H7 (cell line): ENCODE data around the gene ZNF862. TPM values are rescaled to one million over a fixed set of nuclear protein-coding genes. Genes with fewer than 3 reads are reported as not detected.

Experiments used
- DNase-seq: peaks from one replicate; pipeline ENCODE4 v3.0.0; 2012
- H3K27me3 ChIP-seq: 2 replicates; pipeline ENCODE4 v1.6.0; 2011; ENCODE audit warnings: mild to moderate bottlenecking, low read length; ENCODE audit not compliant: control insufficient read depth, insufficient read depth
- H3K36me3 ChIP-seq: replicated peaks from 2 replicates; pipeline ENCODE4 v1.5.1; 2011; ENCODE audit warnings: low read length; ENCODE audit not compliant: control insufficient read depth, insufficient read depth
- H3K4me3 ChIP-seq: 2 replicates; pipeline ENCODE4 v1.5.1; 2011; ENCODE audit warnings: low read depth, mild to moderate bottlenecking, control low read depth, low read length, moderate library complexity; ENCODE audit not compliant: insufficient read depth
- total RNA-seq: library from RNA; depleted of rRNA; stranded (reverse); fragments of >200 nt; shearing (Covaris generic); gene quantifications from 2 replicates; pipeline ENCODE4 v1.2.3, GENCODE V29; 2014

ZNF862 gene
- total RNA-seq, 1 experiment from 2014 or later: 3.4 TPM

GRCh38 chr7:149801816-149802215 lies 36.4 kb upstream of the ZNF862 start:
- no peak overlapping the region for H3K4me3 ChIP-seq
- no peaks in the 10 kb centered on the region for H3K27me3 ChIP-seq
- DNase-seq: no peak
- no peaks in the 10 kb centered on the region for H3K36me3 ChIP-seq

GRCh38 chr7:149802966-149803365 lies 35.2 kb upstream of the ZNF862 start:
- no peaks in the 10 kb centered on the region for H3K36me3 ChIP-seq
- DNase-seq: no peak
- H3K4me3 ChIP-seq: no peak overlapping the region
- no peaks in the 10 kb centered on the region for H3K27me3 ChIP-seq

GRCh38 chr7:149803551-149804074 lies 34.6 kb upstream of the ZNF862 start:
- peak; percentile 82 for DNase-seq
- no peaks in the 10 kb centered on the region for H3K36me3 ChIP-seq
- no peaks in the 10 kb centered on the region for H3K27me3 ChIP-seq
- H3K4me3 ChIP-seq: no peak overlapping the region

- no peak for DNase-seq
- H3K4me3 ChIP-seq: no peak overlapping the region
- no peaks in the 10 kb centered on the region for H3K36me3 ChIP-seq
- no peaks in the 10 kb centered on the region for H3K27me3 ChIP-seq
Measured at GRCh38 chr7:149804106-149804505, 34.1 kb upstream of the ZNF862 start.

GRCh38 chr7:149806726-149807125 lies 31.4 kb upstream of the ZNF862 start:
- no peaks in the 10 kb centered on the region for H3K27me3 ChIP-seq
- H3K4me3 ChIP-seq: no peak overlapping the region
- DNase-seq: no peak
- H3K36me3 ChIP-seq: no peaks in the 10 kb centered on the region

- DNase-seq: no peak
- Histone ChIP-seq H3K4me3 (no peak overlapping the region), H3K27me3 (no peaks in the 10 kb centered on the region), H3K36me3 (no peaks in the 10 kb centered on the region)
Measured at GRCh38 chr7:149808311-149808710, 29.9 kb upstream of the ZNF862 start.

GRCh38 chr7:149809215-149809614 lies 29.0 kb upstream of the ZNF862 start:
- no peak overlapping the region for H3K4me3 ChIP-seq
- no peaks in the 10 kb centered on the region for H3K27me3 ChIP-seq
- H3K36me3 ChIP-seq: no peaks in the 10 kb centered on the region
- DNase-seq: no peak

- Histone ChIP-seq H3K36me3 (no peaks in the 10 kb centered on the region), H3K4me3 (no peak overlapping the region), H3K27me3 (no peaks in the 10 kb centered on the region)
- no peak for DNase-seq
Measured at GRCh38 chr7:149811221-149811620, 27.0 kb upstream of the ZNF862 start.

GRCh38 chr7:149811831-149812490 lies 26.2 kb upstream of the ZNF862 start:
- no peak for DNase-seq
- H3K27me3 ChIP-seq: no peaks in the 10 kb centered on the region

GRCh38 chr7:149813254-149814035 lies 24.7 kb upstream of the ZNF862 start:
- Histone ChIP-seq H3K4me3 (no peak overlapping the region), H3K36me3 (no peaks in the 10 kb centered on the region), H3K27me3 (no peaks in the 10 kb centered on the region)
- DNase-seq: no peak

More at GRCh38 chr7:149811831-149812490, 26.2 kb upstream of the ZNF862 start:
- Histone ChIP-seq H3K4me3 (no peak overlapping the region), H3K36me3 (no peaks in the 10 kb centered on the region)

- Histone ChIP-seq H3K36me3 (no peaks in the 10 kb centered on the region), H3K4me3 (no peak overlapping the region), H3K27me3 (no peaks in the 10 kb centered on the region)
- DNase-seq: no peak
Measured at GRCh38 chr7:149814494-149814893, 23.7 kb upstream of the ZNF862 start.

- no peak for DNase-seq
- Histone ChIP-seq H3K36me3 (no peaks in the 10 kb centered on the region), H3K27me3 (no peaks in the 10 kb centered on the region), H3K4me3 (no peak overlapping the region)
Measured at GRCh38 chr7:149815121-149815520, 23.1 kb upstream of the ZNF862 start.

- no peaks in the 10 kb centered on the region for H3K36me3 ChIP-seq
- no peak overlapping the region for H3K4me3 ChIP-seq
- H3K27me3 ChIP-seq: no peaks in the 10 kb centered on the region
- no peak for DNase-seq
Measured at GRCh38 chr7:149815661-149816266, 22.4 kb upstream of the ZNF862 start.

- Histone ChIP-seq H3K27me3 (no peaks in the 10 kb centered on the region), H3K4me3 (no peak overlapping the region), H3K36me3 (no peaks in the 10 kb centered on the region)
- no peak for DNase-seq
Measured at GRCh38 chr7:149816267-149816751, 21.9 kb upstream of the ZNF862 start.

GRCh38 chr7:149816794-149817193 lies 21.4 kb upstream of the ZNF862 start:
- Histone ChIP-seq H3K36me3 (no peaks in the 10 kb centered on the region), H3K27me3 (no peaks in the 10 kb centered on the region), H3K4me3 (no peak overlapping the region)
- no peak for DNase-seq
